GM12801 (cell line): Measurements from ENCODE around the gene GATA2.

ENCODE experiments used
- CTCF ChIP-seq: IDR thresholded peaks from one replicate; pipeline ENCODE4 v1.5.1; 2011; ENCODE audit warnings: control low read depth; ENCODE audit not compliant: insufficient read length; ENCODE audit errors: extremely low read depth

GATA2 gene

GRCh38 chr3:128432301-128432970, 60.6 kb downstream of the GATA2 start:
- no peak for TF ChIP-seq CTCF

GRCh38 chr3:128431803-128432300, 61.1 kb downstream of the GATA2 start:
- no peak for TF ChIP-seq CTCF

- TF ChIP-seq CTCF: no peak
These were observed 62.3 kb downstream of the GATA2 start for GRCh38 chr3:128430731-128431130.

- TF ChIP-seq CTCF: no peak
These were observed 62.7 kb downstream of the GATA2 start for GRCh38 chr3:128430301-128430700.

- TF ChIP-seq CTCF: no peak
These were observed 63.2 kb downstream of the GATA2 start for GRCh38 chr3:128429751-128430150.
